HepG2 (cell line): ENCODE results near the gene SIGLEC7.

Experiments used
- ZNF512 ChIP-seq: sonication (generic); formaldehyde crosslinking; IDR thresholded peaks from 2 replicates; pipeline ENCODE4 v1.4.0; 2020; ENCODE audit warnings: mild to moderate bottlenecking, missing genetic modification reagents
- ZNF850 ChIP-seq: sonication (generic); formaldehyde crosslinking; conservative IDR thresholded peaks from 2 replicates; pipeline ENCODE4 v1.9.0; 2021; ENCODE audit warnings: mild to moderate bottlenecking, missing genetic modification reagents

- TF ChIP-seq ZNF512 (CRISPR knock-in tag): no peak
- no peak for TF ChIP-seq ZNF850
Measured at GRCh38 chr19:51144482-51145045, 2.5 kb downstream of the SIGLEC7 start.
